ENCODE measurements around the gene FGB.

DNA sequence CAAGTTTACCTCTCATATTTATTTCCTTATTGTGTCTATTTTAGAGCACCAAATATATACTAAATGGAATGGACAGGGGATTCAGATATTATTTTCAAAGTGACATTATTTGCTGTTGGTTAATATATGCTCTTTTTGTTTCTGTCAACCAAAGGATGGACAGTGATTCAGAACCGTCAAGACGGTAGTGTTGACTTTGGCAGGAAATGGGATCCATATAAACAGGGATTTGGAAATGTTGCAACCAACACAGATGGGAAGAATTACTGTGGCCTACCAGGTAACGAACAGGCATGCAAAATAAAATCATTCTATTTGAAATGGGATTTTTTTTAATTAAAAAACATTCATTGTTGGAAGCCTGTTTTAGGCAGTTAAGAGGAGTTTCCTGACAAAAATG, 6.2 kb downstream of the FGB start:
- TF ChIP-seq POLR2A (IDR thresholded peaks at IDR 0.05): no peak
- TF ChIP-seq, protein P1, sequence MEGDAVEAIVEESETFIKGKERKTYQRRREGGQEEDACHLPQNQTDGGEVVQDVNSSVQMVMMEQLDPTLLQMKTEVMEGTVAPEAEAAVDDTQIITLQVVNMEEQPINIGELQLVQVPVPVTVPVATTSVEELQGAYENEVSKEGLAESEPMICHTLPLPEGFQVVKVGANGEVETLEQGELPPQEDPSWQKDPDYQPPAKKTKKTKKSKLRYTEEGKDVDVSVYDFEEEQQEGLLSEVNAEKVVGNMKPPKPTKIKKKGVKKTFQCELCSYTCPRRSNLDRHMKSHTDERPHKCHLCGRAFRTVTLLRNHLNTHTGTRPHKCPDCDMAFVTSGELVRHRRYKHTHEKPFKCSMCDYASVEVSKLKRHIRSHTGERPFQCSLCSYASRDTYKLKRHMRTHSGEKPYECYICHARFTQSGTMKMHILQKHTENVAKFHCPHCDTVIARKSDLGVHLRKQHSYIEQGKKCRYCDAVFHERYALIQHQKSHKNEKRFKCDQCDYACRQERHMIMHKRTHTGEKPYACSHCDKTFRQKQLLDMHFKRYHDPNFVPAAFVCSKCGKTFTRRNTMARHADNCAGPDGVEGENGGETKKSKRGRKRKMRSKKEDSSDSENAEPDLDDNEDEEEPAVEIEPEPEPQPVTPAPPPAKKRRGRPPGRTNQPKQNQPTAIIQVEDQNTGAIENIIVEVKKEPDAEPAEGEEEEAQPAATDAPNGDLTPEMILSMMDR (IDR thresholded peaks at IDR 0.05): no peak

Data from thyroid gland (tissue), 4 donors.